ENCODE data around the gene SCAMP2. TPM values are rescaled to one million over a fixed set of nuclear protein-coding genes. Genes with fewer than 3 reads are reported as not detected.

Gene SCAMP2
- total RNA-seq, 4 donors from 2014 or later: 15.9 to 67.5 (median 33.0) TPM

- Histone ChIP-seq H3K4me3 (peak within 1 kb of the TSS; percentile 77 to 84), H3K9me3 (no peaks in the 10 kb centered on the region), H3K27ac (peak within 1 kb of the TSS; percentile 91 to 92), H3K4me1 (peaks cover 0 to 17% of the 10 kb centered on the region in 2 donors), H3K36me3 (no peaks in the 10 kb centered on the region), H3K27me3 (no peaks in the 10 kb centered on the region)
- TF ChIP-seq POLR2A (IDR thresholded peaks at IDR 0.05) (peak in 1 of 2 donors; percentile 72), CTCF (IDR thresholded peaks at IDR 0.05) (peak; percentile 51 to 95 (median 87))
- DNase-seq: peak; percentile 87 to 93
- intact Hi-C loops (cut with DNase I; ENCODE audit: low total_unique reads): no loop called here
Observed at GRCh38 chr15:74842581-74843444, 30.4 kb downstream of the SCAMP2 start, which contains the start of gene ULK3. ULK3 (minus strand) TSS chr15:74843156; CDS start chr15:74843105, 51 bp downstream.

- Histone ChIP-seq H3K4me1 (peaks cover 0 to 17% of the 10 kb centered on the region in 2 donors), H3K27me3 (no peaks in the 10 kb centered on the region), H3K9me3 (no peaks in the 10 kb centered on the region), H3K36me3 (no peaks in the 10 kb centered on the region), H3K4me3 (peak overlapping the region; percentile 77 to 84), H3K27ac (peak overlapping the region; percentile 91 to 92)
- TF ChIP-seq CTCF (IDR thresholded peaks at IDR 0.05) (no peak), POLR2A (IDR thresholded peaks at IDR 0.05) (no peak)
- intact Hi-C loops (cut with DNase I; ENCODE audit: low total_unique reads): no loop called here
- DNase-seq: no peak
Observed at GRCh38 chr15:74841891-74842373, 31.2 kb downstream of the SCAMP2 start.

- Histone ChIP-seq H3K4me3 (no peak overlapping the region), H3K27ac (no peak overlapping the region), H3K27me3 (no peaks in the 10 kb centered on the region), H3K36me3 (no peaks in the 10 kb centered on the region), H3K9me3 (no peaks in the 10 kb centered on the region), H3K4me1 (peaks cover 0 to 17% of the 10 kb centered on the region in 2 donors)
- intact Hi-C loops (cut with DNase I; ENCODE audit: low total_unique reads): no loop called here
- TF ChIP-seq POLR2A (IDR thresholded peaks at IDR 0.05): no peak
- no peak for TF ChIP-seq CTCF (IDR thresholded peaks at IDR 0.05)
- no peak for DNase-seq
Observed at GRCh38 chr15:74840851-74841775, 32.1 kb downstream of the SCAMP2 start.

GRCh38 chr15:74839526-74840395, 33.4 kb downstream of the SCAMP2 start:
- no peaks in the 10 kb centered on the region for H3K9me3 ChIP-seq
- no peak overlapping the region for H3K4me3 ChIP-seq
- H3K4me1 ChIP-seq: peaks cover 0 to 17% of the 10 kb centered on the region in 2 donors
- no peaks in the 10 kb centered on the region for H3K36me3 ChIP-seq
- TF ChIP-seq POLR2A (IDR thresholded peaks at IDR 0.05) (no peak), CTCF (IDR thresholded peaks at IDR 0.05) (no peak)
- no peak overlapping the region for H3K27ac ChIP-seq
- H3K27me3 ChIP-seq: no peaks in the 10 kb centered on the region
- no peak for DNase-seq
- intact Hi-C loops (cut with DNase I; ENCODE audit: low total_unique reads): no loop called here
